HepG2 (cell line): ENCODE results near the gene KAT7. TPM values are rescaled to one million over a fixed set of nuclear protein-coding genes. Genes with fewer than 3 reads are reported as not detected.

Experiments
- CEBPZ ChIP-seq: IDR thresholded peaks from 2 replicates; pipeline ENCODE4 v1.6.1; 2012; ENCODE audit warnings: low read length, improper control_type of control experiment
- CREB3 ChIP-seq: sonication (generic); formaldehyde crosslinking; IDR thresholded peaks from 2 replicates; pipeline ENCODE4 v1.5.0; 2020; ENCODE audit warnings: missing genetic modification reagents
- HDAC6 ChIP-seq: fragments of 200-600 bp; sonication (generic); IDR thresholded peaks from 2 replicates; pipeline ENCODE4 v1.7.0; 2017; ENCODE audit warnings: mild to moderate bottlenecking, antibody characterized with exemption, low read length, low read depth
- JUNB ChIP-seq: sonication (generic); formaldehyde crosslinking; IDR thresholded peaks from 2 replicates; pipeline ENCODE4 v1.8.0; 2022; ENCODE audit warnings: missing genetic modification reagents, mild to moderate bottlenecking, borderline replicate concordance
- KDM5A ChIP-seq: fragments of 200-600 bp; sonication (generic); IDR thresholded peaks from 2 replicates; pipeline ENCODE4 v1.7.0; 2018; ENCODE audit warnings: antibody characterized with exemption, mild to moderate bottlenecking, low read length, borderline replicate concordance
- KLF12 ChIP-seq: sonication (generic); formaldehyde crosslinking; IDR thresholded peaks from 2 replicates; pipeline ENCODE4 v1.4.0; 2020; ENCODE audit warnings: missing genetic modification reagents, borderline replicate concordance
- NFATC3 ChIP-seq: sonication (generic); formaldehyde crosslinking; IDR thresholded peaks from 2 replicates; pipeline ENCODE4 v1.5.1; 2020; ENCODE audit warnings: mild to moderate bottlenecking, missing genetic modification reagents
- NR0B2 ChIP-seq: sonication (generic); formaldehyde crosslinking; IDR thresholded peaks from 2 replicates; pipeline ENCODE4 v1.4.0; 2020; ENCODE audit warnings: mild to moderate bottlenecking, missing genetic modification reagents
- RNF219 ChIP-seq: sonication (generic); formaldehyde crosslinking; IDR thresholded peaks from 2 replicates; pipeline ENCODE4 v1.5.0; 2020; ENCODE audit warnings: mild to moderate bottlenecking, missing genetic modification reagents
- ZBTB49 ChIP-seq: sonication (generic); formaldehyde crosslinking; IDR thresholded peaks from 2 replicates; pipeline ENCODE4 v1.4.0; 2020; ENCODE audit warnings: missing genetic modification reagents, borderline replicate concordance
- ZNF329 ChIP-seq: sonication (generic); formaldehyde crosslinking; IDR thresholded peaks from 2 replicates; pipeline ENCODE4 v1.9.0; 2021; ENCODE audit warnings: low read depth, mild to moderate bottlenecking, missing genetic modification reagents
- ZNF598 ChIP-seq: sonication (generic); formaldehyde crosslinking; IDR thresholded peaks from 2 replicates; pipeline ENCODE4 v1.5.1; 2020; ENCODE audit warnings: mild to moderate bottlenecking, missing genetic modification reagents, borderline replicate concordance
- ZNF639 ChIP-seq: conservative IDR thresholded peaks from 2 replicates; pipeline ENCODE4 v1.6.1; 2018; ENCODE audit warnings: missing genetic modification reagents
- ZSCAN20 ChIP-seq: sonication (generic); formaldehyde crosslinking; IDR thresholded peaks from 2 replicates; pipeline ENCODE4 v1.4.0; 2020; ENCODE audit warnings: missing genetic modification reagents, mild to moderate bottlenecking, borderline replicate concordance
- polyA plus RNA-seq, 8 experiments: library from polyadenylated mRNA; depleted of rRNA in 3 of 8; stranded (reverse) in 7 of 8; unstranded in 1 of 8; fragments of >200 nt; fragmentation: Illumina TruSeq in 4 of 8; extraction: Trizol in 4 of 8; gene quantifications; 2 replicates each; pipeline versions ENCODE4 v1.2.1 to v1.2.3, GENCODE V29; 2011 to 2016; ENCODE audit warnings: low read depth in 4 of 8, missing spikeins in 1 of 8, mixed read lengths in 1 of 8; ENCODE audit not compliant: insufficient read depth in 1 of 8
- total RNA-seq, 5 experiments: library from RNA; depleted of rRNA; stranded (reverse); fragments of >200 nt; fragmentation: Illumina TruSeq; extraction: Trizol; gene quantifications; 2 replicates each; pipeline ENCODE4 v1.2.3, GENCODE V29; 2016; ENCODE audit warnings: low read depth in 1 of 5

Gene KAT7
- total and polyA plus RNA-seq, 2 of the 13 experiments (the other 11 are each of a cell fraction or from before 2014, with no cell fraction given), result 21.2 to 39.2 TPM

- TF ChIP-seq ZSCAN20 (CRISPR knock-in tag) (no peak), CREB3 (CRISPR knock-in tag) (peak; percentile 88; the same call in 1 of the 2 replicates), KDM5A (peak; percentile 94), HDAC6 (no peak), ZNF639 (CRISPR knock-in tag) (peak; percentile 30; the same call in 1 of the 2 replicates), ZNF598 (CRISPR knock-in tag) (peak; percentile 94), NFATC3 (CRISPR knock-in tag) (peak; percentile 71; the same call in 1 of the 2 replicates), KLF12 (CRISPR knock-in tag) (no peak; the same call in 1 of the 2 replicates), ZBTB49 (CRISPR knock-in tag) (peak; percentile 83; the same call in 1 of the 2 replicates), RNF219 (CRISPR knock-in tag) (no peak), CEBPZ (peak; percentile 80), NR0B2 (CRISPR knock-in tag) (no peak; the same call in 1 of the 2 replicates), JUNB (no peak), ZNF329 (CRISPR knock-in tag) (0 out of 2 replicates have a peak, but pooled peaks have one; percentile 71)
Observed at GRCh38 chr17:49788478-49789242, at the start of gene KAT7 (continued).
